K562 (cell line): ENCODE data around the gene NPAS2. TPM values are rescaled to one million over a fixed set of nuclear protein-coding genes. Genes with fewer than 3 reads are reported as not detected.
A peak's percentile ranks its signal among the peaks of the same experiment; 100 is the strongest.

Experiments used
- ATAC-seq: fragments of 200-7000 bp; cut with Tn5 transposase; 3 replicates; pipeline ENCODE4 v1.9.1; 2020; ENCODE audit warnings: moderate library complexity
- BruUV-seq: library from RNA; stranded (reverse); fragments of 400-500 nt; replicated peaks from 2 replicates; lab custom pipeline; 2021; lab: Mats Ljungman, UMichigan
- CTCF ChIA-PET: fragments of 300-600 bp; formaldehyde crosslinking; extraction: SDS; loops from one replicate; lab custom pipeline; 2021; ENCODE audit warnings: low intra/inter-chr PET ratio; lab: Yijun Ruan, JAX
- POLR2A ChIA-PET: fragments of 300-600, 350-650 bp; sonication (Branson Sonifier 250); formaldehyde crosslinking; extraction: SDS; loops from one replicate; lab custom pipeline; 2021; ENCODE audit warnings: antibody characterized with exemption, inconsistent platforms; lab: Yijun Ruan, JAX
- DNase-seq, 4 experiments: peaks; one replicate each; pipeline versions ENCODE4 v3.0.0 to v3.0.0-alpha.2; 2011 to 2018; ENCODE audit warnings: low spot score in 3 of 4, mixed read lengths in 3 of 4; ENCODE audit errors: extremely low read depth in 1 of 4
- FAIRE-seq: peaks from 2 replicates; lab custom pipeline; 2011; peaks lifted over from hg19 to GRCh38; lab: Jason Lieb, UNC
- H2AFZ ChIP-seq: 2 replicates; pipeline ENCODE4 v1.6.0; 2011; ENCODE audit warnings: low read depth, low read length, control low read depth, inconsistent platforms
- H3K27ac ChIP-seq: fragments of 200-600 bp; 3 replicates; pipeline ENCODE4 v1.8.0; 2011; ENCODE audit warnings: low read depth, mild to moderate bottlenecking, control low read depth, inconsistent platforms, low read length, moderate library complexity, mixed read lengths; ENCODE audit errors: extremely low read depth
- H3K27me3 ChIP-seq, 2 experiments: fragments of 300-600 bp in 1 of 2; 2 replicates in 1 of 2; 3 replicates in 1 of 2; pipeline versions ENCODE4 v1.6.0 to v1.8.0; 2011; ENCODE audit warnings: inconsistent platforms in 2 of 2, low read length in 2 of 2, mild to moderate bottlenecking in 1 of 2, mixed read lengths in 1 of 2, moderate library complexity in 1 of 2; ENCODE audit not compliant: control insufficient read depth in 2 of 2, insufficient read depth in 2 of 2
- H3K36me3 ChIP-seq: fragments of 300-600 bp; 3 replicates; pipeline ENCODE4 v1.8.0; 2011; ENCODE audit warnings: mild to moderate bottlenecking, low read length, inconsistent platforms; ENCODE audit not compliant: control insufficient read depth, insufficient read depth
- H3K4me1 ChIP-seq, 2 experiments: fragments of 200-600 bp in 1 of 2; replicated peaks in 1 of 2; 2 replicates in 1 of 2; 3 replicates in 1 of 2; pipeline versions ENCODE4 v1.5.1 to v1.8.0; 2011; ENCODE audit warnings: inconsistent platforms in 2 of 2, low read length in 2 of 2, mild to moderate bottlenecking in 1 of 2, mixed read lengths in 1 of 2, moderate library complexity in 1 of 2; ENCODE audit not compliant: control insufficient read depth in 2 of 2, insufficient read depth in 2 of 2
- H3K4me2 ChIP-seq: 2 replicates; pipeline ENCODE4 v1.6.1; 2011; ENCODE audit warnings: low read length, control low read depth, inconsistent platforms, mixed read lengths; ENCODE audit not compliant: insufficient read depth
- H3K4me3 ChIP-seq: fragments of 200-600 bp; sonication (generic), shearing (Covaris generic); 2 replicates; pipeline ENCODE4 v1.5.1; 2016; ENCODE audit warnings: control low read depth, inconsistent platforms
- H3K79me2 ChIP-seq: fragments of 200-600 bp; 3 replicates; pipeline ENCODE4 v1.8.0; 2011; ENCODE audit warnings: low read length, inconsistent platforms; ENCODE audit not compliant: control insufficient read depth, insufficient read depth
- H3K9ac ChIP-seq, 2 experiments: 2 replicates each; pipeline versions ENCODE4 v1.6.0 to v1.6.1; 2011; ENCODE audit warnings: low read depth in 2 of 2, low read length in 2 of 2, control low read depth in 1 of 2, inconsistent platforms in 1 of 2, mild to moderate bottlenecking in 1 of 2, mixed read lengths in 1 of 2; ENCODE audit not compliant: insufficient read depth in 1 of 2
- H3K9me1 ChIP-seq: one replicate; pipeline ENCODE4 v1.6.0; 2011; ENCODE audit warnings: inconsistent platforms, mild to moderate bottlenecking, low read length, moderate library complexity; ENCODE audit not compliant: control insufficient read depth, insufficient read depth
- H3K9me3 ChIP-seq: replicated peaks from 2 replicates; pipeline ENCODE4 v1.5.1; 2011; ENCODE audit warnings: low read depth, low read length, inconsistent platforms; ENCODE audit not compliant: control insufficient read depth, insufficient read depth
- H4K20me1 ChIP-seq: replicated peaks from 2 replicates; pipeline ENCODE4 v1.6.1; 2011; ENCODE audit warnings: low read length, inconsistent platforms, mixed read lengths; ENCODE audit not compliant: control insufficient read depth, insufficient read depth
- PTRF ChIP-seq: fragments of 450-650 bp; IDR thresholded peaks from 2 replicates; pipeline ENCODE4 v1.6.1; 2016; ENCODE audit warnings: mild to moderate bottlenecking, missing genetic modification characterization, missing compliant biosample characterization
- ZFP36 ChIP-seq: fragments of 150-350 bp; IDR thresholded peaks from 2 replicates; pipeline ENCODE4 v1.6.1; 2018; ENCODE audit warnings: low read length, low read depth; ENCODE audit not compliant: partially characterized antibody
- ZNF586 ChIP-seq: fragments of 450-650 bp; formaldehyde crosslinking; conservative IDR thresholded peaks from 2 replicates; pipeline ENCODE4 v1.4.0; 2020; ENCODE audit warnings: mild to moderate bottlenecking, moderate library complexity
- WGBS: fragments of 100-300 bp; shearing (Covaris generic); methylation state at CpG from one replicate; pipeline ENCODE4 v1.1.6; 2016; ENCODE audit warnings: low coverage, mixed read lengths; ENCODE audit not compliant: insufficient coverage; ENCODE audit errors: missing lambda C conversion rate; 5-methylcytosine and 5-hydroxymethylcytosine counted together
- in situ Hi-C: fragments of 300-500 bp; cut with MboI; formaldehyde crosslinking; loops from 4 replicates; pipeline ENCODE4 v1.15.0; 2018; ENCODE audit warnings: inconsistent platforms, mixed read lengths
- intact Hi-C: fragments of 100-400 bp; cut with micrococcal nuclease; formaldehyde crosslinking; loops from 2 replicates; pipeline ENCODE4 v1.14.2; 2022
- polyA plus RNA-seq, 8 experiments: library from polyadenylated mRNA; depleted of rRNA in 4 of 8; stranded (reverse) in 5 of 8; unstranded in 3 of 8; fragments of >200 nt; fragmentation: Nextera tagmentation in 2 of 8; fragmentation: Illumina TruSeq in 1 of 8; extraction: Ambion mirVana in 2 of 8; extraction: Trizol in 1 of 8; gene quantifications; 2 replicates each; pipeline versions ENCODE4 v1.2.1 to v1.2.3, GENCODE V29; 2011 to 2014; ENCODE audit warnings: inconsistent platforms in 1 of 8, missing spikeins in 1 of 8
- total RNA-seq, 7 experiments: library from RNA; depleted of rRNA in 6 of 7; stranded (reverse); fragments of >200 nt in 6 of 7; fragmentation: Illumina TruSeq in 2 of 7; extraction: Trizol in 2 of 7; gene quantifications; 2 replicates each; pipeline versions ENCODE4 v1.2.1 to v1.2.3, GENCODE V29; 2011 to 2021; ENCODE audit warnings: low replicate concordance in 1 of 7
- TF ChIP-seq, protein P1 (sequence below), 2 experiments: IDR thresholded peaks; 2 replicates each; pipeline ENCODE4 v1.6.1; 2012; ENCODE audit warnings: improper control_type of control experiment in 2 of 2, low read depth in 2 of 2, low read length in 2 of 2, borderline replicate concordance in 1 of 2

Gene NPAS2
- total and polyA plus RNA-seq, 9 of the 15 experiments (the other 6 are each of a cell fraction or from before 2014, with no cell fraction given) = 0.06 to 0.29 (median 0.07) TPM; not detected in 5

DNA sequence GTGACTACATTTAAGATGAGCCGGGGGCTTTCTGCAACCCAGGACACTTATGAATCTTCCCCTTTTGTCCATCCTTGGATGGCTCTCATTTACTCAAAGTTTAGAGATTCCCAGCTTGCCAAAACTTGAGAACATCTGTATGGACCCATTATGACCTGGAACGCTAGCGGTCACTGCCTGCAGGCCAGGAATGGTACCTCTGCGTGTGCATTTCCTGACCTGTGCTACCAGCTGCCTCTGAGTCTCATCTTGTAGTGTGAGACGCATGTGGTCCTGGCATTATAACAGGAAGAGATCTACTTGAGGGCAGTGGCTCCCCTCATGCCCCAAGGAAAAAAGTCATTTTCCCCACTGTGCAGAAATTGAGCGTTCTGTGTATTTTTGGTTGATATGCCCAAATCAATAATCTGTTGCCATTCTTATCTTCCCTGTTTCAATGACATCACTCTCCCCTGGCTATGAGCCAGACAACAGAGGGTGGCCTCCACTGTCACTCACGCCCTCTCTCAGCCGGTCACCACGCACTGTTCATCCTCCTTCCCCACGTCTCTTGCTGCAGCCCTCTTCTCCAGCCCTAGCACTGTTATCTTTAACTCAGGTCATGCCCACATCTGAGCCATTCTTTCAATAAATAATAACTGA, 28.5 kb upstream of the NPAS2 start (continued):
- TF ChIP-seq ZNF586 (CRISPR knock-in tag) = no peak

DNA sequence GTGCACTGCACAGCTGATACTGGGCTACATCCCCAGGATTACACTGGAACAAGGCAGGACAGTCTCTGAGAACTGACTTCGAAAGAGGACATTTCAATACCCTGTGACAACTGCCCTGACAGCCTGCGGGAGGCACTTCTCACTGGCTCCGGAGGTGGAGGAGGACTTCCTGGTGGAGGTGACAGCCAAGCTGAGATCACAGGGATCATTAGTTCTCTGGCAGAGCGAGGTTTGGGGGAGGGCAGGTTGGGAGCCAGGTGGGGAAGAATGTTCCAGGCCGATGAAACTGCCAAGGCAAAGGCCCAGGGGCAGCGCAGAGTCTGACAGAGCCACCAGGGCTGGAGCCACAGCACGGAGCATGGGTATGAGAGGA, 28.0 kb upstream of the NPAS2 start:
- TF ChIP-seq, protein P1, sequence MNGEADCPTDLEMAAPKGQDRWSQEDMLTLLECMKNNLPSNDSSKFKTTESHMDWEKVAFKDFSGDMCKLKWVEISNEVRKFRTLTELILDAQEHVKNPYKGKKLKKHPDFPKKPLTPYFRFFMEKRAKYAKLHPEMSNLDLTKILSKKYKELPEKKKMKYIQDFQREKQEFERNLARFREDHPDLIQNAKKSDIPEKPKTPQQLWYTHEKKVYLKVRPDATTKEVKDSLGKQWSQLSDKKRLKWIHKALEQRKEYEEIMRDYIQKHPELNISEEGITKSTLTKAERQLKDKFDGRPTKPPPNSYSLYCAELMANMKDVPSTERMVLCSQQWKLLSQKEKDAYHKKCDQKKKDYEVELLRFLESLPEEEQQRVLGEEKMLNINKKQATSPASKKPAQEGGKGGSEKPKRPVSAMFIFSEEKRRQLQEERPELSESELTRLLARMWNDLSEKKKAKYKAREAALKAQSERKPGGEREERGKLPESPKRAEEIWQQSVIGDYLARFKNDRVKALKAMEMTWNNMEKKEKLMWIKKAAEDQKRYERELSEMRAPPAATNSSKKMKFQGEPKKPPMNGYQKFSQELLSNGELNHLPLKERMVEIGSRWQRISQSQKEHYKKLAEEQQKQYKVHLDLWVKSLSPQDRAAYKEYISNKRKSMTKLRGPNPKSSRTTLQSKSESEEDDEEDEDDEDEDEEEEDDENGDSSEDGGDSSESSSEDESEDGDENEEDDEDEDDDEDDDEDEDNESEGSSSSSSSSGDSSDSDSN (IDR thresholded peaks at IDR 0.05; ENCODE audit: borderline replicate concordance in 1 of 2, low read depth in 2 of 2, low read length in 2 of 2) = no peak
- TF ChIP-seq ZFP36 (peak; percentile 46), PTRF (tag) (no peak)
- H3K4me1 ChIP-seq = no peaks in the 10 kb centered on the region; a peak in 1 of 5 replicates
- H3K79me2 ChIP-seq = no peaks in the 10 kb centered on the region
- no peaks in the 10 kb centered on the region for H3K9me1 ChIP-seq
- DNase-seq (no peak), ATAC-seq (no peak), FAIRE-seq (no peak)
- no peak overlapping the region for H3K9ac ChIP-seq
- peaks cover 10 to 46% of the 10 kb centered on the region in 2 experiments; a peak in 3 of 5 replicates for H3K27me3 ChIP-seq
- H3K4me3 ChIP-seq = no peak overlapping the region
- ChIA-PET CTCF (no interaction called here), POLR2A (no interaction called here)
- BruUV-seq = no TSS peak
- H3K9me3 ChIP-seq = no peaks in the 10 kb centered on the region
- H3K27ac ChIP-seq = no peak overlapping the region
- H2AFZ ChIP-seq = no peak overlapping the region
- 9% methylated on average over 7 of the region's 7 CpGs for WGBS
- H3K4me2 ChIP-seq = no peak overlapping the region
- no peaks in the 10 kb centered on the region for H4K20me1 ChIP-seq
- in situ Hi-C loops = no loop called here
- no peaks in the 10 kb centered on the region for H3K36me3 ChIP-seq
- intact Hi-C loops = no loop called here
